Epithelial cell of proximal tubule (primary cell): ENCODE results near the gene PLEKHO2. TPM values are rescaled to one million over a fixed set of nuclear protein-coding genes. Genes with fewer than 3 reads are reported as not detected.
A peak's percentile ranks its signal among the peaks of the same experiment; 100 is the strongest.
"Not testable (repeated sequence)": the region's sequence is repeated elsewhere in the genome, so short reads cannot be mapped to it uniquely, and the experiment has no call there.

Experiments used
- DNase-seq: peaks from one replicate; pipeline ENCODE4 v3.0.0-alpha.2; 2011; ENCODE audit warnings: low read depth
- H3K4me3 ChIP-seq: 2 replicates; pipeline ENCODE4 v1.5.1; 2011; ENCODE audit warnings: low read depth, mild to moderate bottlenecking, low read length
- CTCF ChIP-seq: conservative IDR thresholded peaks from 2 replicates; pipeline ENCODE4 v1.5.1; 2012; ENCODE audit warnings: low read depth, mild to moderate bottlenecking, low read length
- total RNA-seq: library from RNA; depleted of rRNA; stranded (reverse); fragments of >200 nt; gene quantifications from 2 replicates; pipeline ENCODE4 v1.2.3, GENCODE V29; 2015

Gene PLEKHO2
- total RNA-seq, 1 donor from 2014 or later = 3.9 TPM

DNA sequence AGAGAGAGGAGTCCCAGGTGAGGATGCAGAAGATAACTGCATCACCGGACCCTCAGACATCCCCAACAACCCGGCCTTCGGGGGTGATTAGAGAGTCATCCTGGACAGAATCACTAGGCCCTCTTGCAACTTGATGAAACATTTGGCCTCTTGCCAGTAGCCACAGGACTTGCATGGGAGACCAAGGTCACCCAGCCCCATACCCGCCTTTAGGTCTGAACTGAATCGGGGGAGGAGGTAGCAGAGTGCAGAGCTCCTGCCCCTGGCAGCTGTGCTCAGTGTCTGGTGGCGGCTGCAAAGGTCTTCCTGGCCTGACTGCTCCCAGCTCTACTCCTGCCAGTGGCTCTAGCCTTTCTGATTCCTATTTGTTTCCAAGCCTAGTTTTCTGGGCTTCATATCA is 28.6 kb upstream of the PLEKHO2 start:
- H3K4me3 ChIP-seq = no peak overlapping the region
- no peak for DNase-seq
- TF ChIP-seq CTCF = no peak

GRCh38 chr15:64814283-64814682 is 27.4 kb upstream of the PLEKHO2 start:
- not testable (repeated sequence) for H3K4me3 ChIP-seq, DNase-seq

GRCh38 chr15:64814965-64815364 is 26.8 kb upstream of the PLEKHO2 start:
- not testable (repeated sequence) for DNase-seq, H3K4me3 ChIP-seq

GRCh38 chr15:64816452-64816851 is 25.3 kb upstream of the PLEKHO2 start:
- no peak for DNase-seq
- H3K4me3 ChIP-seq = no peak overlapping the region
- TF ChIP-seq CTCF = no peak

- H3K4me3 ChIP-seq = peak overlapping the region; percentile 67
- TF ChIP-seq CTCF = no peak
- DNase-seq = no peak
Observed at GRCh38 chr15:64824929-64825430, 16.7 kb upstream of the PLEKHO2 start.

- TF ChIP-seq CTCF = no peak
- peak within 1 kb of the TSS; percentile 67 for H3K4me3 ChIP-seq
- DNase-seq = peak; percentile 92
Observed at GRCh38 chr15:64825431-64826294, 16.1 kb upstream of the PLEKHO2 start, which contains the start of gene PIF1. TSS of gene PIF1 (minus strand) at chr15:64825647. CDS start at chr15:64824335, 1,312 bp downstream.

DNA sequence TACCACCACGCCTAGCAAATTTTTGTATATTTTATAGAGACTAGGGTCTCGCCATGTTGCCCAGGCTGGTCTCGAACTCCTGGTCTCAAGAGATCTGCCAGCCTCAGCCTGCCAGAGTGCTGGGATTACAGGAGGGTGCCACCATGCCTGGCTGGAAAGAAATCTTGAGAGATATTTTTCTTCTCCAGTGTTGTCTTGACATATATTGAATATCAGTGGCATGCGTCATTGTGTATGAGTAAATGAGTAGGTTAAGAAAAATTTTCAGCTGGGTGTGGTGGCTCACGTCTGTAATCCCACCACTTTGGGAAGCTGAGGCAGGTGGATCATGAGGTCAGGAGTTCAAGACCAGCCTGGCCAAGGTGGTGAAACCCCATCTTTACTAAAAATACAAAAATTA is 12.7 kb upstream of the PLEKHO2 start:
- no peak overlapping the region for H3K4me3 ChIP-seq
- TF ChIP-seq CTCF = no peak
- DNase-seq = no peak

- TF ChIP-seq CTCF = no peak
- H3K4me3 ChIP-seq = no peak overlapping the region
- no peak for DNase-seq
Observed at GRCh38 chr15:64833690-64834089, 8.0 kb upstream of the PLEKHO2 start.
